ENCODE measurements around the gene CFAP61.

- TF ChIP-seq CTCF (IDR thresholded peaks at IDR 0.05) (no peak), POLR2A (IDR thresholded peaks at IDR 0.05) (no peak), POLR2AphosphoS5 (IDR thresholded peaks at IDR 0.05) (no peak), EP300 (IDR thresholded peaks at IDR 0.05) (no peak)
Observed at GRCh38 chr20:20277894-20278335, 225.6 kb downstream of the CFAP61 start.

All from suprapubic skin (tissue), 4 donors.